ENCODE results near the gene PCDHGC5.
A peak's percentile ranks its signal among the peaks of the same experiment; 100 is the strongest.

The PCDHGC5 gene

DNA sequence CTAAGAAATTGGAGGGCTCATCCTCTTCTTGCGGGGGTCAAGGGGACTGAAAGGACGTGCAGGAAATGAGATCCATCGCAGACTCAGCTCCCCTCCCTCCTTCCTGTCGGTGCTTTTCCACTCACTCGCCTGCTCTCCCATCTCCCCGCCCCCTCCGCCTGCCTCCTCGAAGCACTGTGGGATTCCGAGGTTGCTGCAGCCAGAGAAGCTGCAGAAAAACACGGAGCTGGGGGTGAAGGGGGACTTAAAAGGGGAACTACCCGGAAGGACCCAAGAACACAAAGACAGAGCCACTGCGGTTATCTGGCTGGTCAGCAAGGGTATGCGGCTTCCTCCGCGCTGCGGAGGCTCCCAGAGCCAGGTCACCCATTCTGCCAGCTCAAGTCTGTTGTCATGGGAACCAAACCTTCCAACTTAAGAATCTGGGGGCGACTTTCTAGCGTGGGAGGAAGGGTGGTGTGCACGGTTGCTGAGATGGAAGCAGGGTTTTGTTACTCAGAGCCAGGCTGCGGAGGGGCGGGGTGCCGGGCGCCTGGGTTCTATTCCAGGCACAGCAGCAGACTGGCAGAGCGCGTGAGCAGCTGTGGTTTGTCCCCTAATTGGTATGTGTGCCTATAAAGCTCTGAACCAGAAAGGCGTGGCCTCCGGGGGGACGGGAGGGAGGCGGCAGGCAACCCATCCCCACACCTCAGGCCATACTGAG is 24.9 kb downstream of the PCDHGC5 start:
- no peaks in the 10 kb centered on the region for H3K9me3 ChIP-seq (ENCODE audit: severe bottlenecking)
- peak overlapping the region; percentile 95 for H3K27ac ChIP-seq (ENCODE audit: poor library complexity, severe bottlenecking)
- TF ChIP-seq, protein P1, sequence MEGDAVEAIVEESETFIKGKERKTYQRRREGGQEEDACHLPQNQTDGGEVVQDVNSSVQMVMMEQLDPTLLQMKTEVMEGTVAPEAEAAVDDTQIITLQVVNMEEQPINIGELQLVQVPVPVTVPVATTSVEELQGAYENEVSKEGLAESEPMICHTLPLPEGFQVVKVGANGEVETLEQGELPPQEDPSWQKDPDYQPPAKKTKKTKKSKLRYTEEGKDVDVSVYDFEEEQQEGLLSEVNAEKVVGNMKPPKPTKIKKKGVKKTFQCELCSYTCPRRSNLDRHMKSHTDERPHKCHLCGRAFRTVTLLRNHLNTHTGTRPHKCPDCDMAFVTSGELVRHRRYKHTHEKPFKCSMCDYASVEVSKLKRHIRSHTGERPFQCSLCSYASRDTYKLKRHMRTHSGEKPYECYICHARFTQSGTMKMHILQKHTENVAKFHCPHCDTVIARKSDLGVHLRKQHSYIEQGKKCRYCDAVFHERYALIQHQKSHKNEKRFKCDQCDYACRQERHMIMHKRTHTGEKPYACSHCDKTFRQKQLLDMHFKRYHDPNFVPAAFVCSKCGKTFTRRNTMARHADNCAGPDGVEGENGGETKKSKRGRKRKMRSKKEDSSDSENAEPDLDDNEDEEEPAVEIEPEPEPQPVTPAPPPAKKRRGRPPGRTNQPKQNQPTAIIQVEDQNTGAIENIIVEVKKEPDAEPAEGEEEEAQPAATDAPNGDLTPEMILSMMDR (IDR thresholded peaks at IDR 0.05; ENCODE audit: poor library complexity, severe bottlenecking): no peak
- ATAC-seq (ENCODE audit: low read depth) (peak; percentile 12), DNase-seq (ENCODE audit: low spot score) (no peak)
- H3K36me3 ChIP-seq (ENCODE audit: low read depth): peaks cover 46% of the 10 kb centered on the region
- H3K27me3 ChIP-seq (ENCODE audit: insufficient read depth, poor library complexity, severe bottlenecking): no peaks in the 10 kb centered on the region
- no peak overlapping the region for H3K4me3 ChIP-seq (ENCODE audit: severe bottlenecking)
- H3K4me1 ChIP-seq (ENCODE audit: insufficient read depth, poor library complexity, severe bottlenecking): peaks cover 38% of the 10 kb centered on the region

DNA sequence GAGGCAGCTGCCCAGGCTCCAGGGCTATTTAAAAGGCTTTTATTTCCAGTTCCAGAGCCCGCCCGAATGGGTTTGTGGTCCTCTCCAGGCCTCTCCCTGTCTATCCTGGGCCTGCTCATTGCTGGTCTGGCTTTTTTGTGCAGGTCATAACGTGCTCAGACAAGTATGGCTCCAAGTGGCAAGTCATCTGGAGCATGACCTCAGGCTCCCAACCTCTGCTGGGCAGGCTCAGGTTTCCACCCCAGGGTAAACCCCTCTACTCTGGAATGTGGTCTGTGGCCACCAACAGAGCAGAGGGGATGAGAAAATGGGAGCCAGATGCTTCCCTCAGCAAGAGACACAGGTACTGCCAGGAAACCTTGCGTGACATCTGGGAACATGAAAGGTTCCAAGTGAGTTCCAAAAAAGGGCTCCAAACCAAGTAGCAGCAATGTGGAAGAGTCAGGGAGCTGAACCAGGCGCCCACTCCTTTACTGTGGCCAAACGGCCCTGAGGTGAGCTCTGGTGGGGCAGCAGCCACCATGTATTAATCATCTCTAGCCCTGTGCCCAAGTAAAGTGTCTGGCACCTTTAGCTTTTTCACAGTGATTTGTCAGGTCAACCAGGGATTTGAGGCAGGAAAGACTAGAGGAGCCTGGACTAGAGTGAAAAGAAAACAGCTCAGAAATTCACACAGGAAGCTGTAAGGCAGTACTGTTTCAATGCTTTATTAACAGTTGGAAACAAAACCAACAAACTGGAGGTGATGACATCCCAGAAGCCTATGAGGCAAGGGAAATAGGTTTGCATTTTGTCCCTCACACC is 25.7 kb downstream of the PCDHGC5 start:
- peak; percentile 96 for DNase-seq (ENCODE audit: low spot score)
- Histone ChIP-seq H3K4me3 (ENCODE audit: severe bottlenecking) (no peak overlapping the region), H3K4me1 (ENCODE audit: insufficient read depth, poor library complexity, severe bottlenecking) (peaks cover 32% of the 10 kb centered on the region), H3K27me3 (ENCODE audit: insufficient read depth, poor library complexity, severe bottlenecking) (no peaks in the 10 kb centered on the region), H3K9me3 (ENCODE audit: severe bottlenecking) (no peaks in the 10 kb centered on the region), H3K27ac (ENCODE audit: poor library complexity, severe bottlenecking) (peak overlapping the region; percentile 95), H3K36me3 (ENCODE audit: low read depth) (peaks cover 54% of the 10 kb centered on the region)
- peak; percentile 84 for ATAC-seq (ENCODE audit: low read depth)
- TF ChIP-seq, protein P1 (IDR thresholded peaks at IDR 0.05; ENCODE audit: poor library complexity, severe bottlenecking): no peak

DNA sequence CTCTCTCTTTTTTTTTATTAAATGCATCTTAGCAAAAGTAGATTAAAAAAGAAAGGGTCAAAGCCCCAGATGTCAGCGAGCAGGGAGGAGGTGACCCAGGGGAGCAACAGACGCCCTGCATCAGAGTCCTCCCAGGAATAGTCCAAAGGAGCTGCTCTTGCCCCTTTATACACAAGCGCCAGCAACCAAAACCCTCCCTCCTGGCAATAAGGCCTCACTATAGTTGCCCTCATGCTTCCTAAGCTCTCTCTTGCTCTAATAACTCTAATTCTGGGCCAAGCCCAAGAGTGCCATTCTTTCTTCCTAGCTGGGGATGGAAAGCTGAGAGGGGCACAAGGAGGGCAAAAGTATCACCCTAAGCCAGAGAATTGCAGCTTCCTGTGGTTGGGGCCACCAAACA is 26.3 kb downstream of the PCDHGC5 start:
- Histone ChIP-seq H3K9me3 (ENCODE audit: severe bottlenecking) (no peaks in the 10 kb centered on the region), H3K27me3 (ENCODE audit: insufficient read depth, poor library complexity, severe bottlenecking) (no peaks in the 10 kb centered on the region), H3K4me3 (ENCODE audit: severe bottlenecking) (no peak overlapping the region), H3K4me1 (ENCODE audit: insufficient read depth, poor library complexity, severe bottlenecking) (peaks cover 35% of the 10 kb centered on the region), H3K27ac (ENCODE audit: poor library complexity, severe bottlenecking) (peak overlapping the region; percentile 95), H3K36me3 (ENCODE audit: low read depth) (peaks cover 60% of the 10 kb centered on the region)
- ATAC-seq (ENCODE audit: low read depth): no peak
- TF ChIP-seq, protein P1 (IDR thresholded peaks at IDR 0.05; ENCODE audit: poor library complexity, severe bottlenecking): no peak
- DNase-seq (ENCODE audit: low spot score): no peak

DNA sequence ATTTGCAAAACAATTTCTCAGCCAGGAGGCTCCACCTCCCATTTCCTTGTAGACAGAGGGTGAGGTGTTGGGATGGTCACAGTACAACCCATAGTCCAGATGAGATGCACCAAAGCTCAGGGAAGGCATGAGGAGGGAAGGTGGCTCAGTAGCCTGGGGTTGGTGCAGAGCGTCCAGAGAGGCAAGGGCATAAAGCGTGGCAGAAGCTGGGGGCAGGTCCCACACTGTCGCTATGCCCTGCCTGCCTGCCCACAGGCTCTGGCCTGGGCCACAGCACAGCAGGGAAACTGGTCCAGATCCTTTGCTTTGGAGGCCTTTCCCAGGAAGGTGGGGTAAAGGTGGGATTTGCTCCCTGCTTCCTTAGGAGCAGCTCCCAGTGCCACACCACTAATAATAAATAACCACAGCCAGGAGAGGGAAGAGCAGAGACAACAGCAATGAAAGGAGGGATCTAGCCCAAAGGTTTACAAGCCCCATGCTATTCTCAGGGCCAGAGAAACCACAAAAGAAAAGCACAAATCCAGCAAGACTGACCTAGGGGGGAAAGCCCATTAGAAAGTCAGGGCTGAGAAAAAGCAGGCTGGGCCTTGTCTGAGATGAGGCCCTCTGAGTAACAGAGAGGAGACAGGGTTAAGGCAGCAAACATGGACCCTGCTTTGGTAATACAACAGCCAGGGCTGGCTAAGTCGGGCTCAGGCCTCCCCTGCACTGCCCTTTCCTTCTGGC is 27.2 kb downstream of the PCDHGC5 start:
- Histone ChIP-seq H3K4me3 (ENCODE audit: severe bottlenecking) (no peak overlapping the region), H3K36me3 (ENCODE audit: low read depth) (peaks cover 64% of the 10 kb centered on the region), H3K9me3 (ENCODE audit: severe bottlenecking) (no peaks in the 10 kb centered on the region), H3K27ac (ENCODE audit: poor library complexity, severe bottlenecking) (peak overlapping the region; percentile 95), H3K4me1 (ENCODE audit: insufficient read depth, poor library complexity, severe bottlenecking) (peaks cover 45% of the 10 kb centered on the region), H3K27me3 (ENCODE audit: insufficient read depth, poor library complexity, severe bottlenecking) (no peaks in the 10 kb centered on the region)
- no peak for ATAC-seq (ENCODE audit: low read depth)
- TF ChIP-seq, protein P1 (IDR thresholded peaks at IDR 0.05; ENCODE audit: poor library complexity, severe bottlenecking): no peak
- no peak for DNase-seq (ENCODE audit: low spot score)

All from RWPE2 (cell line).